DMS153 treated with DMSO at 0.1 percent for 48 hours (cell line): Measurements from ENCODE around the gene USP3.

ENCODE experiments used
- DNase-seq: peaks from one replicate; lab custom pipeline; 2025; ENCODE audit not compliant: unreplicated experiment; lab: John Stamatoyannopoulos, UW

Gene USP3

DNA sequence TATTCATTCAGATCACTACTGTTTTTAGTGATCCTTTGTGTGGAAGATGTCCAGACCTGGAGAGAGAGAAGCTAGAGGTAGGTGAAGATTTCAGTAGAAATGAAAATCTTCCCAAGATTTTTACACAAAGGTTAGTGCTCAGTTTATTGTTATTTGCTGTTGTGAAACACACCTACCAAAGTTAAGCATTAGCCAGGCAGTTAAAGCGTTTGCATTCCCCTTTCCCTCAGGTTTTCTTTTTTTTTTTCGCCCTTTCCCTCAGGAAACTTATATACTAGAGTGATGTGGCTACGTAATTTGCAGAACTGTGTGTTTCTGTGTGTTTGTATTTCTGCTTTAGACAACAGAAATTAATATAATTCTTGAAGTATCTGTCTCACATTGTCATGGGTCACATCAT lies 34.5 kb downstream of the USP3 start:
- no peak for DNase-seq

- DNase-seq = no peak
These were observed 35.1 kb downstream of the USP3 start for GRCh38 chr15:63539521-63539920.

- no peak for DNase-seq
These were observed 35.6 kb downstream of the USP3 start for GRCh38 chr15:63539998-63540397.

- DNase-seq = no peak
These were observed 36.1 kb downstream of the USP3 start for GRCh38 chr15:63540449-63540848.

- DNase-seq = no peak
These were observed 40.0 kb downstream of the USP3 start for GRCh38 chr15:63544258-63545026.

DNA sequence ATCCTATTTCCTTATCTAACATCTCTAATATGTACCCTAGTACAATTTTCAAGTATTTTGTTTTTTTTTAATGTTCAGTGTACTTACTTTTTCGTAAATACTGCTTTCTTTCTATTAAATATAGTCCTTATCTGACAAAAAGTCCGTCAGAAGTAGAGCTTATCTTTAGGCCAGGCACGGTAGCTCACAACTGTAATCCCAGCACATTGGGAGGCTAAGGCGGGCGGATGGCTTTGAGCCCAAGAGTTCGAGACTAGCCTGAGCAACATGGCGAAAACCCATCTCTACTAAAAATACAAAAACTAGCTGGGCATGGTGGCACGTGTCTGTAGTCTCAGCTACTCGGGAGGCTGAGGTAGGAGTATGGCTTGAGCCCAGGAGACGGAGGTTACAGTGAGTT lies 41.1 kb downstream of the USP3 start:
- DNase-seq = no peak

- no peak for DNase-seq
These were observed 47.0 kb downstream of the USP3 start for GRCh38 chr15:63551400-63551799.

DNA sequence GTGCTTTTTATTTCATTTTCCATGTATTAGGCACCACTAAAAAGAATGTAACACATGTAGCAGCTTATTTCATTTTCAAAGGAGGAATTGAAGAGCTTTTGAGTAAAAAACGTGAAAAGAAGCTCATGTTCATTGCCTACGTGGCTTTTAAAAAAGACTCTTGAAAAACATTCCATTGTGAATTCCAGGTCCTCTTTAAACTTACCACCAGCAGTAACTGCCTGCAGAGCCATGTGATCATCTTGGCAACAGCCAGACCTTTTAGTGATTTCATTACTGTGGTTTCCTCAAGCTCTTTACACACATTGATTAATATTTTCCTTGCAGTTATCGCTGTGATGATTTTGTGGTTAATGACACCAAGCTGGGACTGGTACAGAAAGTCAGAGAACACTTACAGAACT lies 49.0 kb downstream of the USP3 start:
- no peak for DNase-seq

DNA sequence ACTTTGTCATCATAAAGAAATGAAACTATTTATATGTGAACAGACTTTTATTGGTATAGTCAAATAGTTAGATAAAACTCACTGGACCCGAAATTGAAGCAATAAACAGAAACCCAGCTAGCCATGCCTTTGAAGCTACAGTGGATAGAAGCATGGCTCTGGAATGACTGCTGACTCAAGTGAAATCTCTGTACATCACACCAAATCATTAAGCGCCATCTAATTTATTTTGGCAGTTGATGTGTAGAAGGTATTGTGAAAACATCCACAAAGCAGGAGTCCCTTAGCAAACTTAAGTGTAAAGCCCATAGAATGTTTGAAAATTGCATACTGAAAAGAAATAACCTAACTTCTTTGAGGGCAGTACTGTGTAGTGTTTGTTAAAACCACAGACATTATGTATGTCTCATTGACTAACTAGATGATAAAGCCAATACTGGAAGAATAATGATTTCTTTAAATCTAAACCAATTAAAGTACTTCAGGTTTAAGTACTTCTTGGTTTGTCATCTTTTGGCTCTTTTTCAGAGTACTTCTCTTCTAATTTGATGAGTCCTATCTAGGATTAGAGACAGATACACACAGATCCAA lies 50.0 kb downstream of the USP3 start:
- DNase-seq = no peak

- DNase-seq = no peak
These were observed 51.1 kb downstream of the USP3 start for GRCh38 chr15:63555507-63555906.

DNA sequence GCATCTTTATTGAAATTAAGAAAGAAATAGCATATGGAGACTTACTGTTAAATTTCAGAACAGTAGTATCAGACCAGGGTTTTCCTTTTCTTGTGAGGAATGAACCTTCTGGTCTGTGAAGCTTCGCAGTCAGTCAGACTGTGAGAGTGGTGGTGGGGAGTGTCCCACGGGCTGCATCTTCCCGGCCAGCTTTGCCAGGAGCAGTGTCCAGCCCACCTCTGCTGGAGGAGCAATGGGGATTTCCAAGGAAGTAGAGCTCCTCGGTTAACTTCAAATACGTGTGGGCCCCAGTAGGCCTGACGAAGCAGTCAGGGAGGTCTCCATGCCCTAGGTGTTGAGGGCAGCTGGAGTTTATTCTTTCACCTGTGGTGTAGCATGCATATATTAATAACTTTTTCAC lies 51.9 kb downstream of the USP3 start:
- DNase-seq = no peak

- DNase-seq = no peak
These were observed 52.3 kb downstream of the USP3 start for GRCh38 chr15:63556736-63557135.

GRCh38 chr15:63559753-63560152 lies 55.4 kb downstream of the USP3 start:
- no peak for DNase-seq

DNA sequence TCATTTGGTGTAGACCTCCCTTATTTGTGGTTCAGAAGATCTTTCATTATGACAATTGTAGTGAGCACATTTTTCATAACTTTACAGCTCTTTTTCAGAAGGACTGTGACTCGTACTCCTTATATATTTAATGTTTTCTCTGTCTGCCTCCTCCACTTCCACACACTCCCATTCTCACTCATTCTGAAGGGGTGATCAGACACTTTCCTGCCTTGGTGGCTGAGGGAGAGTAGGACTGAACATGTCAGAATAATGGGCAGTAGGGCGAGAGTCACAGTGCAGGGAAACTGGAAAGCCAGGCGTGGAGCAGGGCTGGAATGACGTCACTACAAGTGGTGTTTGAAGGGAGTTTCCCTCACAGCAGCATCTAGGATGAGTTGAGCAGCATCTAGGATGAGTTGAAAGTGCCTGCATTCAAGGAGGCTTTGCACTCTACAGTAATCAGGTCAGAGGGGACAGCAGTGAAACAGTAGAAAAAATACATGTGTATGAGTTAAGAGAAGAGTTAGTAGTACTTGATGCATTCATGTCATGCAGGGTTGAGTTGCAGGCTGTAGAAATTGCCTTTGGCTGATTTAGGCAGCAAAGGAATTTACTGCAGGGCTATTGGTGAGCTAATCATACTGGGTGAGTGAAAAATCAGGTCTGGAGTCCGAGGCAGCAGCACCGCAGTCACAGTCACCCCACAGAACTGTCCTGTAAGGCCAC lies 56.5 kb downstream of the USP3 start:
- no peak for DNase-seq

- DNase-seq = no peak
These were observed 59.7 kb downstream of the USP3 start for GRCh38 chr15:63564093-63564492.

DNA sequence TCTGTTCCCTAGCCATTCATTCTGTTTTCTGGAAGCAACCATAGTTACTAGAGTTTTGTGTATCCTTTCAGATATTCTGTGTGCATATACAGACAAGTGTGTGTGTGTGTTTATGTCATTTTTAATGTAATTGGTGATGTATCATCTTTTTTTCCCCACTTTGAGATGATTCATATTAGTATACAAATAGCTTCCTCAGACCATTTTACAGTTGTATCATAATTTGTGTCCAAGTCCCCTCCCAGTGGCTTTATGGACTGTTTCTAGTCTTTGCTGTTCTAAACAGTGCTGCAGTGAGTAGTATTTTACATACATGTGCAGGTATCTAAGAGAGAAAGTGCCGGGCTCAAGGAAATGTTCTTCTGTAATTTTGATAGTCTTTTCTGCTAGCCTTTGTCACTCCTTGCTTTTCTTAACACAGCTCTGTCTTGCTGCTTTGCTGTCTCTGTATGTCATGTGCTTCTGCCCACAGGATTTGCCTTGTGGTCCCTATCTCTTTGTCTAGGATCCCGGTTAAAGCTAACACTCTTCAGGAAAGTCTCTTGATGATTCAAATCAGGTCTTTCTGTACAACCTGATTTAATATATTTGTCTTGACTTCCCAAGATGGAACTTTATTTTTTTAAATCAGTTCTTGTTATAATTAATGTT lies 61.3 kb downstream of the USP3 start:
- no peak for DNase-seq

DNA sequence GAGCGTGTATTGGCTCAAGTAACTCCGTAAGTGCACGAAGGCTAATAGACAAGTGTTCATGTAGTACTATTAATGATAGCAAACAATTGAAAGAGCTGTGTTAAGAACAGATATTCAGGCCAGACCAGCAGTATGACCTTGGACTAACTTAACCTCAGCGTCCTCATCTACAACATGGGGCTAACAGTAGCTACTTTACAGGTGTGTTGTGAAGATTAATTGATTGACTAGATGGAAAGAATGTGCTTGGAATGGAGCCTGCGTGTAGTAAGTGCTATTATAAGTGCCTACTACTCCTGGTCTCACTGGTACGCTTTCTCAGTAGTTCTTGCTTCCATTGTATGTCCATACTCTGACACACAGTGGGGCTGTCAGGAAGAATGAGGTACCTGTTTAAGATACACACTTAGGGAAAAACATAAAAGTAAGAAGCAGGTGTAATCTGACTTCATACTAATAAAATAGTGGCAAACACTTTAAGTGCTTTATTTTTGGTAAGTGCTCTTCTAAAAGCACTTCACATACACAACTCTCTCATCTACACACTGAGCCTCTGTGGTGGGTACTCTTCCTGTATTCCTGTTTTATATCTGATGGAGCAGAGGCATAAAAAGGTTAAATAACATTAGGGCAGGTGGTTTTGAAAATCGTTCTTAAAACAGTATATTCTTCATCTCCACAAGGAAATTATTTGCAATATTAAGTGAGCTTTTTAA lies 68.5 kb downstream of the USP3 start:
- DNase-seq = no peak

DNA sequence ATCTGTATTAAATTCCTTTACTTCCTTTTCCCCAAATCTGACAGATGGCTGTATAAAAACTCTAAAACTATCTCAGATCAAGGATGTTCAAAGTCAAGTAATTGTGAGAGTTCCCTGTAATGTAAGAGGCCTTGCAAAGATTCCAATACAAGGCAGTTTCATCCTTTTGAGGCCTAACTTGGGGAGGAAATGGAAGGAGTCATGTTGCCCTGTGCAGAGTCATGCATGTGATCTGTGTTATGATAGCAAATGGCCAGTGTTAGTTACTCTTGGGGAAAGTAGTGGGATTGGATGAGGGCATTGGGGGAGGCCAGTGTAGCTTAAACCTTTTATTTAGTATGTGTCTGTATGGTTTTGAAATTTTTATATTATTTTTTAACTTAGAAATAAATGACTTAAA lies 69.1 kb downstream of the USP3 start:
- DNase-seq = no peak

DNA sequence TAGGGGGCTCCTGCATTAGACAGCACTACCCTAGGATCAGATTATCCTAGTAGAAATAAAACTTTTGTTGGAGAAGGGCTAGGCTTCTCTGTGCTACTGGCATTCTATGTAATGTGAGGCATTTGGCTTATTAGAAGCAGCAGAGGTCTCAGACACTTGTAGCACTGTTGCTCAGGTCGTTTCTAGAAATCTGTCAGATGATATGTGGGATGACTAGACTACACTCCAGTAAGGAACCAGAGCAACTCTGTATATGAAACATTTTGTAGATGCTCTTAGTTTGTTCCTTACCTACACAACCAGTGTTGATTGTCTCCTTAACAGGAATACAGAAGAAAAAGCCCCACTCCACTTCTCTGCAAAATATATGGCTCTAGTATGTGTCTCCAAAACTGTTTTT lies 70.9 kb downstream of the USP3 start:
- DNase-seq = no peak

DNA sequence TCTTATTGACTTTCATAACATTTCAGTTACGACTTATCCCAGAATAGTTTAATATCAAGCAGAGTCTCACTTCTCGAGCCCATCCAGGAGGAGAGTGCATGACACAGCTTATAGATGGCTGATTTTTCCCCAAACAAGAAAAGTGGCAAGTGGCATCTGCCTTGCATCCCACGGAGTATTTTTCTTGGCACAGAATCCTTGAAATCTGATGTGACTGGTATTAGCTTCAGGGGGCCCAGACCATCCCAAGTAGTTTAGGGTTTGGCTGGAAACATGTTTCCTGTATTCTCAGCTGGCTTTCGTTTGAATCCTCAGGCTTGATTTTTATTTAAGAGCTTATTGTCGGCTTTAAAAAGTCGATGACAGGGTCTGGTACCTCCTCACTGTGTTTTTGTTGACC lies 72.0 kb downstream of the USP3 start:
- no peak for DNase-seq

GRCh38 chr15:63582179-63582578 lies 77.8 kb downstream of the USP3 start:
- no peak for DNase-seq
